HL-60 (cell line): ENCODE results near the gene MAGEC3.
"Not testable (repeated sequence)": the region's sequence is repeated elsewhere in the genome, so short reads cannot be mapped to it uniquely, and the experiment has no call there.

Experiments
- DNase-seq, 2 experiments: peaks; one replicate each; pipeline ENCODE4 v3.0.0-alpha.2; 2010 to 2020; ENCODE audit warnings: low read depth in 1 of 2, low spot score in 1 of 2
- H3K27ac ChIP-seq: fragments of 250-450 bp; sonication (Bioruptor Pico); replicated peaks from 2 replicates; pipeline ENCODE4 v1.5.1; 2020; ENCODE audit warnings: mild to moderate bottlenecking, moderate library complexity
- H3K27me3 ChIP-seq: fragments of 250-450 bp; sonication (Bioruptor Pico); 2 replicates; pipeline ENCODE4 v1.5.1; 2021; ENCODE audit warnings: mild to moderate bottlenecking, moderate library complexity; ENCODE audit not compliant: insufficient read depth, poor library complexity, severe bottlenecking
- H3K4me3 ChIP-seq: replicated peaks from 2 replicates; pipeline ENCODE4 v1.5.1; 2011; ENCODE audit warnings: mild to moderate bottlenecking, control low read depth, low read length; ENCODE audit not compliant: insufficient read depth
- CTCF ChIP-seq: IDR thresholded peaks from one replicate; pipeline ENCODE4 v1.5.1; 2011; ENCODE audit warnings: low read length, control low read depth, inconsistent platforms; ENCODE audit not compliant: insufficient read depth
- GABPA ChIP-seq: IDR thresholded peaks from 2 replicates; pipeline ENCODE4 v1.6.1; 2012; ENCODE audit warnings: low read depth
- POLR2AphosphoS5 ChIP-seq: IDR thresholded peaks from 2 replicates; pipeline ENCODE4 v1.6.1; 2012; ENCODE audit warnings: low read depth
- REST ChIP-seq: IDR thresholded peaks from 2 replicates; pipeline ENCODE4 v1.6.1; 2012; ENCODE audit warnings: low read depth; ENCODE audit not compliant: insufficient replicate concordance
- SPI1 ChIP-seq: IDR thresholded peaks from 2 replicates; pipeline ENCODE4 v1.6.1; 2012; ENCODE audit warnings: low read depth, mild to moderate bottlenecking, borderline replicate concordance

Gene MAGEC3

GRCh38 chrX:141839856-141840255 is 1.7 kb downstream of the MAGEC3 start:
- Histone ChIP-seq H3K27ac (no peak overlapping the region), H3K27me3 (no peaks in the 10 kb centered on the region), H3K4me3 (no peak overlapping the region)
- TF ChIP-seq SPI1 (no peak), POLR2AphosphoS5 (no peak), CTCF (no peak), GABPA (no peak), REST (no peak)
- DNase-seq = no peak

- no peaks in the 10 kb centered on the region for H3K27me3 ChIP-seq
- no peak for DNase-seq
- TF ChIP-seq POLR2AphosphoS5 (no peak), GABPA (no peak), REST (no peak), CTCF (no peak), SPI1 (no peak)
- no peak overlapping the region for H3K27ac ChIP-seq
- H3K4me3 ChIP-seq = no peak overlapping the region
Observed at GRCh38 chrX:141857479-141857878, 19.4 kb downstream of the MAGEC3 start.

- TF ChIP-seq REST (no peak), GABPA (no peak), POLR2AphosphoS5 (no peak), SPI1 (no peak), CTCF (no peak)
- Histone ChIP-seq H3K27me3 (no peaks in the 10 kb centered on the region), H3K27ac (no peak overlapping the region), H3K4me3 (no peak overlapping the region)
- DNase-seq = no peak
Observed at GRCh38 chrX:141879616-141880015, 41.5 kb downstream of the MAGEC3 start.

- not testable (repeated sequence) for H3K4me3 ChIP-seq, H3K27me3 ChIP-seq, H3K27ac ChIP-seq, DNase-seq
Observed at GRCh38 chrX:141888811-141889210, 50.7 kb downstream of the MAGEC3 start.
